ENCODE results near the gene MAP3K5. TPM values are rescaled to one million over a fixed set of nuclear protein-coding genes. Genes with fewer than 3 reads are reported as not detected.

MAP3K5 gene
- total RNA-seq, 1 donor from 2014 or later, result 0.02 TPM

GRCh38 chr6:136750696-136751521 lies 41.4 kb downstream of the MAP3K5 start:
- TF ChIP-seq CTCF (IDR thresholded peaks at IDR 0.05) (no peak), EZH2phosphoT487 (IDR thresholded peaks at IDR 0.05) (no peak), EZH2 (IDR thresholded peaks at IDR 0.05) (no peak)
- no peaks in the 10 kb centered on the region for H3K79me2 ChIP-seq (ENCODE audit: low read depth)
- Mint-ChIP-seq H3K4me3 (no peak overlapping the region), H3K9me3 (no peaks in the 10 kb centered on the region), H3K27ac (no peak overlapping the region), H3K27me3 (ENCODE audit: insufficient read depth, low read depth) (peaks cover 7% of the 10 kb centered on the region), H3K36me3 (no peaks in the 10 kb centered on the region), H3K4me1 (peaks cover 37% of the 10 kb centered on the region)
- no peaks in the 10 kb centered on the region for H3K27me3 ChIP-seq
- H3K36me3 ChIP-seq, result no peaks in the 10 kb centered on the region
- H3K27ac ChIP-seq, result no peak overlapping the region
- H3K9me3 ChIP-seq (ENCODE audit: low read depth), result no peaks in the 10 kb centered on the region
- no peak overlapping the region for H2AFZ ChIP-seq (replicated peaks)
- H3K4me3 ChIP-seq, result no peak overlapping the region
- no peak overlapping the region for H3K9ac ChIP-seq
- no peaks in the 10 kb centered on the region for H4K20me1 ChIP-seq (ENCODE audit: low read depth)
- no peak for DNase-seq (ENCODE audit: low spot score)
- no peaks in the 10 kb centered on the region for H3K4me1 ChIP-seq
- H3F3A ChIP-seq (ENCODE audit: low read depth), result no peaks in the 10 kb centered on the region
- no peak overlapping the region for H3K4me2 ChIP-seq

- H2AFZ ChIP-seq (replicated peaks), result no peak overlapping the region
- no peak overlapping the region for H3K9ac ChIP-seq
- H3K27ac ChIP-seq, result no peak overlapping the region
- peaks cover 5% of the 10 kb centered on the region for H3K27me3 Mint-ChIP-seq (ENCODE audit: insufficient read depth, low read depth)
- H3K9me3 ChIP-seq (ENCODE audit: low read depth), result no peaks in the 10 kb centered on the region
- no peaks in the 10 kb centered on the region for H3K79me2 ChIP-seq (ENCODE audit: low read depth)
- no peak overlapping the region for H3K4me3 ChIP-seq
- no peak overlapping the region for H3K4me3 Mint-ChIP-seq
- peaks cover 5% of the 10 kb centered on the region for H3K4me1 ChIP-seq
- no peaks in the 10 kb centered on the region for H3K36me3 ChIP-seq
- no peaks in the 10 kb centered on the region for H3F3A ChIP-seq (ENCODE audit: low read depth)
- no peak for TF ChIP-seq CTCF (IDR thresholded peaks at IDR 0.05)
- TF ChIP-seq EZH2phosphoT487 (IDR thresholded peaks at IDR 0.05), result no peak
- TF ChIP-seq EZH2 (IDR thresholded peaks at IDR 0.05), result no peak
- no peaks in the 10 kb centered on the region for H3K36me3 Mint-ChIP-seq
- peaks cover 33% of the 10 kb centered on the region for H3K4me1 Mint-ChIP-seq
- H3K27me3 ChIP-seq, result no peaks in the 10 kb centered on the region
- no peak for DNase-seq (ENCODE audit: low spot score)
- H3K9me3 Mint-ChIP-seq, result no peaks in the 10 kb centered on the region
- no peaks in the 10 kb centered on the region for H4K20me1 ChIP-seq (ENCODE audit: low read depth)
- H3K27ac Mint-ChIP-seq, result peak overlapping the region; percentile 46
- H3K4me2 ChIP-seq, result no peak overlapping the region
These were observed 42.8 kb downstream of the MAP3K5 start for GRCh38 chr6:136749359-136749997.

- Mint-ChIP-seq H3K9me3 (peaks cover 6% of the 10 kb centered on the region), H3K27ac (no peak overlapping the region), H3K27me3 (ENCODE audit: insufficient read depth, low read depth) (peaks cover 5% of the 10 kb centered on the region), H3K36me3 (no peaks in the 10 kb centered on the region), H3K4me3 (no peak overlapping the region), H3K4me1 (peaks cover 20% of the 10 kb centered on the region)
- Histone ChIP-seq H3K9ac (no peak overlapping the region), H3K4me2 (no peak overlapping the region), H2AFZ (replicated peaks) (no peak overlapping the region), H3K79me2 (ENCODE audit: low read depth) (no peaks in the 10 kb centered on the region), H4K20me1 (ENCODE audit: low read depth) (no peaks in the 10 kb centered on the region), H3K27me3 (no peaks in the 10 kb centered on the region), H3K27ac (no peak overlapping the region), H3K4me3 (no peak overlapping the region), H3K9me3 (ENCODE audit: low read depth) (no peaks in the 10 kb centered on the region), H3K36me3 (no peaks in the 10 kb centered on the region), H3F3A (ENCODE audit: low read depth) (no peaks in the 10 kb centered on the region), H3K4me1 (peaks cover 5% of the 10 kb centered on the region)
- no peak for DNase-seq (ENCODE audit: low spot score)
- TF ChIP-seq EZH2 (IDR thresholded peaks at IDR 0.05) (no peak), EZH2phosphoT487 (IDR thresholded peaks at IDR 0.05) (no peak), CTCF (IDR thresholded peaks at IDR 0.05) (no peak)
These were observed 44.8 kb downstream of the MAP3K5 start for GRCh38 chr6:136747507-136747906.
